GM12878 (cell line): Measurements from ENCODE around the gene POLR1H. TPM values are rescaled to one million over a fixed set of nuclear protein-coding genes. Genes with fewer than 3 reads are reported as not detected.

Source experiments
- ATAC-seq: fragments of 200-7000 bp; cut with Tn5 transposase; 3 replicates; pipeline ENCODE4 v1.9.1; 2020; ENCODE audit warnings: mild to moderate bottlenecking, moderate library complexity
- BruUV-seq: library from RNA; stranded (reverse); fragments of 400-500 nt; replicated peaks from 2 replicates; lab custom pipeline; 2021; lab: Mats Ljungman, UMichigan
- CTCF ChIA-PET: fragments of 300-600 bp; sonication (Branson Sonifier 250); formaldehyde crosslinking; extraction: SDS; loops from one replicate; lab custom pipeline; 2021; ENCODE audit warnings: inconsistent platforms; lab: Yijun Ruan, JAX
- POLR2A ChIA-PET: fragments of 350-600 bp; formaldehyde crosslinking; extraction: SDS; loops from one replicate; lab custom pipeline; 2021; ENCODE audit warnings: inconsistent platforms; lab: Charles Lee
- RAD21 ChIA-PET: fragments of 300-600 bp; sonication (Branson Sonifier 250); formaldehyde crosslinking; loops from one replicate; lab custom pipeline; 2023; ENCODE audit warnings: antibody characterized with exemption; ENCODE audit not compliant: unreplicated experiment; lab: Charles Lee
- SMC1A ChIA-PET: fragments of 300-600 bp; sonication (Branson Sonifier 250); formaldehyde crosslinking; loops from one replicate; lab custom pipeline; 2023; ENCODE audit not compliant: unreplicated experiment, uncharacterized antibody; lab: Charles Lee
- DNase-seq: peaks from one replicate; pipeline ENCODE4 v3.0.0-alpha.2; 2011; ENCODE audit warnings: low read depth, low spot score
- FAIRE-seq: peaks from 3 replicates; lab custom pipeline; 2011; peaks lifted over from hg19 to GRCh38; lab: Jason Lieb, UNC
- H2AFZ ChIP-seq: 2 replicates; pipeline ENCODE4 v1.6.0; 2011; ENCODE audit warnings: low read depth, low read length, control low read depth; ENCODE audit not compliant: control insufficient read depth
- H3K27ac ChIP-seq: 2 replicates; pipeline ENCODE4 v1.5.1; 2011; ENCODE audit warnings: control low read depth; ENCODE audit not compliant: control insufficient read depth, insufficient read depth
- H3K27me3 ChIP-seq, 2 experiments: replicated peaks in 1 of 2; 2 replicates each; pipeline versions ENCODE4 v1.6.0 to v1.6.1; 2011; ENCODE audit warnings: low read length in 1 of 2; ENCODE audit not compliant: control insufficient read depth in 2 of 2, insufficient read depth in 2 of 2
- H3K36me3 ChIP-seq, 2 experiments: 2 replicates each; pipeline ENCODE4 v1.5.1; 2011; ENCODE audit warnings: low read length in 1 of 2; ENCODE audit not compliant: control insufficient read depth in 2 of 2, insufficient read depth in 2 of 2
- H3K4me1 ChIP-seq: 2 replicates; pipeline ENCODE4 v1.6.1; 2011; ENCODE audit warnings: mild to moderate bottlenecking, low read length, moderate library complexity, mixed read lengths; ENCODE audit not compliant: control insufficient read depth, insufficient read depth
- H3K4me2 ChIP-seq: 2 replicates; pipeline ENCODE4 v1.6.0; 2011; ENCODE audit warnings: control low read depth; ENCODE audit not compliant: control insufficient read depth, insufficient read depth
- H3K4me3 ChIP-seq: fragments of 200-600 bp; sonication (generic); 2 replicates; pipeline ENCODE4 v1.5.1; 2016
- H3K79me2 ChIP-seq: 2 replicates; pipeline ENCODE4 v1.6.0; 2011; ENCODE audit warnings: low read length; ENCODE audit not compliant: control insufficient read depth, insufficient read depth
- H3K9ac ChIP-seq: 2 replicates; pipeline ENCODE4 v1.8.0; 2011; ENCODE audit warnings: low read length, control low read depth, mixed read lengths; ENCODE audit not compliant: control insufficient read depth, insufficient read depth
- H3K9me3 ChIP-seq: replicated peaks from 3 replicates; pipeline ENCODE4 v1.5.1; 2011; ENCODE audit warnings: mild to moderate bottlenecking, low read length; ENCODE audit not compliant: control insufficient read depth, insufficient read depth
- H4K20me1 ChIP-seq: 2 replicates; pipeline ENCODE4 v1.6.0; 2011; ENCODE audit not compliant: control insufficient read depth, insufficient read depth
- ATF7 ChIP-seq: fragments of 450-650 bp; IDR thresholded peaks from 2 replicates; pipeline ENCODE4 v1.6.1; 2016; ENCODE audit warnings: low read depth, mild to moderate bottlenecking
- BHLHE40 ChIP-seq, 2 experiments: fragments of 450-650 bp in 1 of 2; IDR thresholded peaks; 2 replicates each; pipeline ENCODE4 v1.6.1; 2011 to 2017; ENCODE audit warnings: low read depth in 2 of 2, borderline replicate concordance in 1 of 2, improper control_type of control experiment in 1 of 2, low read length in 1 of 2, mild to moderate bottlenecking in 1 of 2
- BMI1 ChIP-seq: fragments of 450-650 bp; IDR thresholded peaks from 2 replicates; pipeline ENCODE4 v1.6.1; 2016; ENCODE audit warnings: mild to moderate bottlenecking, moderate library complexity, borderline replicate concordance
- CHD2 ChIP-seq: IDR thresholded peaks from 2 replicates; pipeline ENCODE4 v1.6.1; 2011; ENCODE audit warnings: low read depth, low read length, improper control_type of control experiment, borderline replicate concordance
- ESRRA ChIP-seq: IDR thresholded peaks from 2 replicates; pipeline ENCODE4 v1.6.1; 2012; ENCODE audit warnings: mild to moderate bottlenecking, low read length, improper control_type of control experiment
- EZH2 ChIP-seq: IDR thresholded peaks from 2 replicates; pipeline ENCODE4 v1.6.1; 2012; ENCODE audit warnings: low read depth, mild to moderate bottlenecking, control low read depth, inconsistent platforms, low read length, borderline replicate concordance; ENCODE audit not compliant: control insufficient read depth
- GATAD2B ChIP-seq: fragments of 450-650 bp; conservative IDR thresholded peaks from 2 replicates; pipeline ENCODE4 v1.6.1; 2017; ENCODE audit warnings: low read depth, mild to moderate bottlenecking, moderate library complexity
- HDGF ChIP-seq: fragments of 450-650 bp; IDR thresholded peaks from 2 replicates; pipeline ENCODE4 v1.6.1; 2016; ENCODE audit warnings: antibody characterized with exemption
- IKZF1 ChIP-seq: fragments of 450-650 bp; conservative IDR thresholded peaks from 2 replicates; pipeline ENCODE4 v1.6.1; 2017; ENCODE audit warnings: antibody characterized with exemption, mild to moderate bottlenecking
- IKZF2 ChIP-seq, 2 experiments: fragments of 450-650 bp; IDR thresholded peaks; 2 replicates each; pipeline ENCODE4 v1.6.1; 2017; ENCODE audit warnings: mild to moderate bottlenecking in 2 of 2, moderate library complexity in 2 of 2
- MEF2A ChIP-seq: IDR thresholded peaks from 2 replicates; pipeline ENCODE4 v1.6.1; 2011; ENCODE audit warnings: low read depth, mild to moderate bottlenecking, low read length, moderate library complexity; ENCODE audit not compliant: insufficient read depth
- MTA2 ChIP-seq: fragments of 450-650 bp; IDR thresholded peaks from 2 replicates; pipeline ENCODE4 v1.6.1; 2016; ENCODE audit warnings: low read depth, mild to moderate bottlenecking, moderate library complexity
- RELA ChIP-seq: fragments of 450-650 bp; IDR thresholded peaks from 2 replicates; pipeline ENCODE4 v1.8.0; 2014; ENCODE audit warnings: borderline replicate concordance; ENCODE audit not compliant: partially characterized antibody
- SKIL ChIP-seq: fragments of 450-650 bp; IDR thresholded peaks from 2 replicates; pipeline ENCODE4 v1.6.1; 2017; ENCODE audit warnings: mild to moderate bottlenecking, low read depth, inconsistent platforms; ENCODE audit not compliant: poor library complexity, severe bottlenecking
- SP1 ChIP-seq: IDR thresholded peaks from one replicate; pipeline ENCODE4 v1.6.1; 2011; ENCODE audit warnings: low read depth, low read length
- SREBF2 ChIP-seq: IDR thresholded peaks from 2 replicates; pipeline ENCODE4 v1.6.1; 2012; ENCODE audit warnings: mild to moderate bottlenecking, low read length
- USF2 ChIP-seq: IDR thresholded peaks from 2 replicates; pipeline ENCODE4 v1.6.1; 2011; ENCODE audit warnings: low read depth, low read length, improper control_type of control experiment, borderline replicate concordance
- WGBS: methylation state at CpG from one replicate; pipeline ENCODE4 v1.1.6; 2016; ENCODE audit warnings: low lambda C conversion rate; ENCODE audit not compliant: insufficient replicate concordance, insufficient coverage; ENCODE audit errors: missing lambda C conversion rate; 5-methylcytosine and 5-hydroxymethylcytosine counted together
- in situ Hi-C: fragments of 300-500 bp; cut with MboI; formaldehyde crosslinking; loops from 9 replicates; pipeline ENCODE4 v1.14.3; 2018; ENCODE audit warnings: mixed read lengths
- intact Hi-C: fragments of 100-400 bp; cut with micrococcal nuclease; formaldehyde crosslinking; loops from one replicate; pipeline ENCODE4 v1.14.2; 2022; ENCODE audit not compliant: unreplicated experiment
- polyA plus RNA-seq, 11 experiments: library from polyadenylated mRNA; depleted of rRNA in 4 of 11; unstranded in 6 of 11; stranded (reverse) in 5 of 11; fragments of >200 nt; fragmentation: Nextera tagmentation in 4 of 11; fragmentation: Illumina TruSeq in 1 of 11; extraction: Ambion mirVana in 4 of 11; extraction: Trizol in 1 of 11; gene quantifications; 1 replicate in 1 of 11; 2 replicates in 10 of 11; pipeline versions ENCODE4 v1.2.1 to v1.2.3, GENCODE V29; 2011 to 2016; ENCODE audit warnings: inconsistent platforms in 2 of 11, missing spikeins in 2 of 11, low read depth in 1 of 11
- total RNA-seq, 4 experiments: library from RNA; depleted of rRNA in 3 of 4; stranded (reverse); fragments of >200 nt in 3 of 4; fragmentation: Illumina TruSeq in 1 of 4; extraction: Trizol in 1 of 4; gene quantifications; 2 replicates each; pipeline versions ENCODE4 v1.2.1 to v1.2.3, GENCODE V29; 2013 to 2021

The POLR1H gene
- total and polyA plus RNA-seq, 10 of the 15 experiments (the other 5 are each of a cell fraction or from before 2014, with no cell fraction given): 50.6 to 160 (median 77.7) TPM

GRCh38 chr6:30113003-30113759, 52.1 kb downstream of the POLR1H start, which contains the start of gene TRIM31:
TRIM31 (minus strand) TSS chr6:30113090; CDS start chr6:30112805, 285 bp downstream.
- DNase-seq: peak; percentile 55
- Histone ChIP-seq H3K27ac (0 out of 2 replicates have a peak within 1 kb of the TSS, but pooled peaks have one; percentile 11), H2AFZ (no peak within 1 kb of the TSS), H4K20me1 (no peaks in the 10 kb centered on the region), H3K9me3 (no peaks in the 10 kb centered on the region), H3K4me2 (peak within 1 kb of the TSS; percentile 79), H3K4me3 (no peak within 1 kb of the TSS), H3K27me3 (no peaks in the 10 kb centered on the region; a peak in 1 of 4 replicates), H3K4me1 (peaks cover 22% of the 10 kb centered on the region), H3K9ac (no peak within 1 kb of the TSS), H3K79me2 (no peaks in the 10 kb centered on the region), H3K36me3 (no peaks in the 10 kb centered on the region)
- in situ Hi-C loops (no loop called here), intact Hi-C loops (no loop called here)
- ATAC-seq: peak; percentile 90
- CTCF ChIA-PET: interaction anchor here (1.0 to 7.0 kb wide), 4 partner anchors 10 to 146 kb away, joined by 3 to 96 read pairs (median 69); no protein-coding TSS in a partner anchor
- SMC1A ChIA-PET: interaction anchor here (6.5 to 16.6 kb wide), 2 partner anchors 9 to 17 kb away, joined by 57 to 647 read pairs; partner anchors contain the start of gene TRIM40
- 17% methylated on average over 3 of the region's 3 CpGs for WGBS
- BruUV-seq: no TSS peak
- RAD21 ChIA-PET: interaction anchor here (1.2 to 3.7 kb wide), 5 partner anchors 9 to 18 kb away, joined by 3 to 43 read pairs (median 9); no protein-coding TSS in a partner anchor
- peak; percentile 62 for FAIRE-seq
- POLR2A ChIA-PET: interaction anchor here (0.6 to 6.3 kb wide), 4 partner anchors 9 to 18 kb away, joined by 3 to 43 read pairs (median 4); no protein-coding TSS in a partner anchor
- TF ChIP-seq EZH2: no peak
- TF ChIP-seq BHLHE40 (IDR thresholded peaks at IDR 0.05; ENCODE audit: borderline replicate concordance in 1 of 2, low read depth in 2 of 2, low read length in 1 of 2): peak in 1 of 2 experiments; percentile 35; a peak in 1 of 4 replicates
- TF ChIP-seq ESRRA: no peak
- TF ChIP-seq RELA: peak; percentile 96
- no peak for TF ChIP-seq USF2
- no peak for TF ChIP-seq SREBF2
- TF ChIP-seq HDGF: peak; percentile 70; the same call in 1 of the 2 replicates
- TF ChIP-seq CHD2: no peak
- peak; percentile 66 for TF ChIP-seq SKIL
- peak; percentile 82 for TF ChIP-seq IKZF1
- peak; percentile 79 for TF ChIP-seq MTA2
- peak; percentile 87 for TF ChIP-seq GATAD2B
- peak; percentile 55 to 68; a peak in 3 of 4 replicates for TF ChIP-seq IKZF2 (IDR thresholded peaks at IDR 0.05)
- TF ChIP-seq SP1: no peak
- TF ChIP-seq BMI1: 0 out of 2 replicates have a peak, but pooled peaks have one; percentile 26
- peak; percentile 62 for TF ChIP-seq ATF7
- TF ChIP-seq MEF2A: no peak
